Mesothelial cell of epicardium (in vitro differentiated cells): ENCODE results near the gene CYP2D6. TPM values are rescaled to one million over a fixed set of nuclear protein-coding genes. Genes with fewer than 3 reads are reported as not detected.

Experiments
- DNase-seq, 2 experiments: peaks; one replicate each; pipeline ENCODE4 v3.0.0; 2021; ENCODE audit warnings: low spot score in 2 of 2; ENCODE audit not compliant: unreplicated experiment in 2 of 2
- H3K27ac Mint-ChIP-seq: 2 replicates; pipeline ENCODE4 v1.8.0; 2021; ENCODE audit warnings: mixed read lengths
- H3K27me3 Mint-ChIP-seq: 2 replicates; pipeline ENCODE4 v1.8.0; 2021; ENCODE audit warnings: low read depth, mixed read lengths
- H3K36me3 Mint-ChIP-seq: 2 replicates; pipeline ENCODE4 v1.8.0; 2021; ENCODE audit warnings: mixed read lengths
- H3K4me1 Mint-ChIP-seq: 2 replicates; pipeline ENCODE4 v1.8.0; 2021; ENCODE audit warnings: mixed read lengths
- H3K4me3 Mint-ChIP-seq: 2 replicates; pipeline ENCODE4 v1.8.0; 2021; ENCODE audit warnings: mild to moderate bottlenecking, moderate library complexity, mixed read lengths
- H3K9me3 Mint-ChIP-seq: 2 replicates; pipeline ENCODE4 v1.8.0; 2021; ENCODE audit warnings: mixed read lengths
- CTCF ChIP-seq: fragments of 200-600 bp; sonication (generic); IDR thresholded peaks from one replicate; pipeline ENCODE4 v1.5.0; 2021; ENCODE audit warnings: antibody characterized with exemption; ENCODE audit not compliant: unreplicated experiment
- total RNA-seq: library from RNA; stranded (reverse); gene quantifications from 3 replicates; pipeline ENCODE4 v1.2.1, GENCODE V29; 2021

Gene CYP2D6
- total RNA-seq, 1 donor from 2014 or later, result 7.2 TPM

GRCh38 chr22:42173183-42173926 lies 42.7 kb upstream of the CYP2D6 start:
- Mint-ChIP-seq H3K4me3 (no peak overlapping the region), H3K36me3 (peaks cover 8% of the 10 kb centered on the region), H3K27ac (peak overlapping the region; percentile 2), H3K9me3 (no peaks in the 10 kb centered on the region), H3K4me1 (peaks cover 23% of the 10 kb centered on the region), H3K27me3 (no peaks in the 10 kb centered on the region)
- no peak for TF ChIP-seq CTCF
- DNase-seq, result no peak

GRCh38 chr22:42172773-42173172 lies 42.2 kb upstream of the CYP2D6 start:
- DNase-seq, result no peak
- Mint-ChIP-seq H3K27me3 (no peaks in the 10 kb centered on the region), H3K4me1 (peaks cover 23% of the 10 kb centered on the region), H3K27ac (peak overlapping the region; percentile 73), H3K9me3 (no peaks in the 10 kb centered on the region), H3K36me3 (peaks cover 5% of the 10 kb centered on the region), H3K4me3 (no peak overlapping the region)
- TF ChIP-seq CTCF, result no peak

GRCh38 chr22:42171946-42172719 lies 41.5 kb upstream of the CYP2D6 start:
- no peak overlapping the region for H3K4me3 Mint-ChIP-seq
- no peaks in the 10 kb centered on the region for H3K27me3 Mint-ChIP-seq
- peak overlapping the region; percentile 73 for H3K27ac Mint-ChIP-seq

GRCh38 chr22:42171417-42171816 lies 40.8 kb upstream of the CYP2D6 start:
- H3K27ac Mint-ChIP-seq, result no peak overlapping the region
- no peak for TF ChIP-seq CTCF
- H3K9me3 Mint-ChIP-seq, result no peaks in the 10 kb centered on the region
- no peak overlapping the region for H3K4me3 Mint-ChIP-seq
- peaks cover 20% of the 10 kb centered on the region for H3K4me1 Mint-ChIP-seq
- no peaks in the 10 kb centered on the region for H3K27me3 Mint-ChIP-seq
- DNase-seq, result no peak
- peaks cover 9% of the 10 kb centered on the region for H3K36me3 Mint-ChIP-seq

More at GRCh38 chr22:42171946-42172719, 41.5 kb upstream of the CYP2D6 start:
- no peaks in the 10 kb centered on the region for H3K9me3 Mint-ChIP-seq
- peaks cover 5% of the 10 kb centered on the region for H3K36me3 Mint-ChIP-seq
- no peak for TF ChIP-seq CTCF
- H3K4me1 Mint-ChIP-seq, result peaks cover 23% of the 10 kb centered on the region
- no peak for DNase-seq

- no peak for TF ChIP-seq CTCF
- no peaks in the 10 kb centered on the region for H3K27me3 Mint-ChIP-seq
- peaks cover 19% of the 10 kb centered on the region for H3K4me1 Mint-ChIP-seq
- no peaks in the 10 kb centered on the region for H3K9me3 Mint-ChIP-seq
- peak overlapping the region; percentile 74 for H3K27ac Mint-ChIP-seq
- H3K4me3 Mint-ChIP-seq, result no peak overlapping the region
- DNase-seq, result no peak
- peaks cover 7% of the 10 kb centered on the region for H3K36me3 Mint-ChIP-seq
Measured at GRCh38 chr22:42170946-42171345, 40.3 kb upstream of the CYP2D6 start.
